ENCODE results near the gene ABCC5.

Gene ABCC5

DNA sequence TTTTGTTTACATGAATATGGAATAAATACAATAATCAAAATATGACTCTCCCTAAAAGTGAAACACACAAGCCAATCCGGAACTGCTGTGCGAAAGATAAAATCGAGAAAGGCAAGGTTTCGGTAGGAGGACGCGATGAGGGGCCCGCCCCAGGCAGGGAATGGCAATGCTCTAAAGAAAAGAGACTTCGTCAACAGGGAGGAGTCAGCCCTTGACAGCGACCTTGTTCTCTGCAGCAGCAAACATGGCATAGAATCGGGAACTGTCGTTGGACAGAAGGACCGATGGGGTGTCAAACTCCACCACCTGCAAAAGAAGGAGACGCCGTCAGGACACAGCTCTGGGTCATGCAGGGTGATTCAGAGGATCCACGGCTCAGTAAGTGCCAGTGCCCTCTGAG is 96.6 kb downstream of the ABCC5 start:
- Histone ChIP-seq H3K23ac (ENCODE audit: low read length in 2 of 2) (no peak overlapping the region), H3K27ac (ENCODE audit: low read length, poor library complexity, severe bottlenecking) (no peak overlapping the region), H3K4ac (ENCODE audit: low read depth in 1 of 2, low read length in 2 of 2) (no peak overlapping the region), H4K8ac (ENCODE audit: low read length) (no peak overlapping the region), H2AK5ac (ENCODE audit: low read length, severe bottlenecking) (no peak overlapping the region), H2BK5ac (ENCODE audit: low read depth, low read length, poor library complexity, severe bottlenecking) (no peak overlapping the region), H3K79me1 (replicated peaks; ENCODE audit: low read length, poor library complexity, severe bottlenecking) (no peaks in the 10 kb centered on the region), H3K4me2 (ENCODE audit: low read length, poor library complexity, severe bottlenecking) (no peak overlapping the region), H3K18ac (ENCODE audit: low read depth in 1 of 2, low read length in 2 of 2) (no peak overlapping the region), H3K4me3 (ENCODE audit: insufficient read depth in 1 of 2, low read depth in 1 of 2, low read length in 2 of 2) (no peak overlapping the region), H3K9me3 (ENCODE audit: control insufficient read depth, low read length) (no peaks in the 10 kb centered on the region), H3K9ac (ENCODE audit: low read length) (no peak overlapping the region), H3K14ac (ENCODE audit: low read length in 2 of 2) (no peak overlapping the region), H3K36me3 (ENCODE audit: control insufficient read depth in 1 of 2, insufficient read depth in 2 of 2, low read depth in 1 of 2, low read length in 2 of 2) (peaks cover 36 to 56% of the 10 kb centered on the region in 2 experiments), H3K27me3 (ENCODE audit: control insufficient read depth in 1 of 2, insufficient read depth in 1 of 2, low read length in 2 of 2) (no peaks in the 10 kb centered on the region), H2BK15ac (ENCODE audit: low read depth, poor library complexity, severe bottlenecking) (no peak overlapping the region), H2AFZ (ENCODE audit: low read depth, low read length) (no peak overlapping the region), H2BK12ac (ENCODE audit: low read length in 2 of 2) (no peak overlapping the region), H4K91ac (ENCODE audit: low read length) (no peak overlapping the region), H2BK120ac (ENCODE audit: low read depth, low read length) (no peak overlapping the region), H3K4me1 (ENCODE audit: control insufficient read depth, insufficient read depth, low read depth, low read length) (no peaks in the 10 kb centered on the region)
- DNase-seq, result no peak
- 97% methylated on average over 14 of the region's 15 CpGs for WGBS

DNA sequence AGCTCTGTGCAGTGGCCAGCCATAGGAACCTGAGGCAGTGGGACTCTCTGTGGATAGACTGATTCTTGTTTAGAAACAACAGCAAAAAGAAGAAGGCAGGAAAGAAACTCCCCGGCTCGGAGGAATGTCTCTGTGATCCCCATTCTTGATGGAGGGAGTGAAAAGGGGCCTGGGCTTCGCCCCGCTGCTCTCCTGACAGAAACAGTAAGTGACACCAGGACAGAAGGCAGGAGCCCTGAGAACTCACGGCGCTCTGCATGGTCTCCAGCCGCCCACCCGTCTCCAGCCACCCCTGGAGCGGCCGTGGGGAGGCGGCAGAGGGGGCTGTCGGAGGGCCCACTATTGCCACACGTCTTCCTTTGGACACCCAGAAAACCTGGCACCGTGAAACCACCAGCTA is 97.3 kb downstream of the ABCC5 start:
- Histone ChIP-seq H3K9ac (ENCODE audit: low read length) (no peak overlapping the region), H3K4ac (ENCODE audit: low read depth in 1 of 2, low read length in 2 of 2) (no peak overlapping the region), H2BK15ac (ENCODE audit: low read depth, poor library complexity, severe bottlenecking) (no peak overlapping the region), H4K91ac (ENCODE audit: low read length) (no peak overlapping the region), H3K79me1 (replicated peaks; ENCODE audit: low read length, poor library complexity, severe bottlenecking) (no peaks in the 10 kb centered on the region), H4K8ac (ENCODE audit: low read length) (no peak overlapping the region), H3K9me3 (ENCODE audit: control insufficient read depth, low read length) (no peaks in the 10 kb centered on the region), H3K14ac (ENCODE audit: low read length in 2 of 2) (no peak overlapping the region), H2BK5ac (ENCODE audit: low read depth, low read length, poor library complexity, severe bottlenecking) (no peak overlapping the region), H3K23ac (ENCODE audit: low read length in 2 of 2) (no peak overlapping the region), H2BK120ac (ENCODE audit: low read depth, low read length) (no peak overlapping the region), H3K4me2 (ENCODE audit: low read length, poor library complexity, severe bottlenecking) (no peak overlapping the region), H3K4me3 (ENCODE audit: insufficient read depth in 1 of 2, low read depth in 1 of 2, low read length in 2 of 2) (no peak overlapping the region), H3K36me3 (ENCODE audit: control insufficient read depth in 1 of 2, insufficient read depth in 2 of 2, low read depth in 1 of 2, low read length in 2 of 2) (peaks cover 34 to 55% of the 10 kb centered on the region in 2 experiments), H2AFZ (ENCODE audit: low read depth, low read length) (no peak overlapping the region), H3K18ac (ENCODE audit: low read depth in 1 of 2, low read length in 2 of 2) (no peak overlapping the region), H2AK5ac (ENCODE audit: low read length, severe bottlenecking) (no peak overlapping the region), H3K27me3 (ENCODE audit: control insufficient read depth in 1 of 2, insufficient read depth in 1 of 2, low read length in 2 of 2) (no peaks in the 10 kb centered on the region), H3K27ac (ENCODE audit: low read length, poor library complexity, severe bottlenecking) (no peak overlapping the region), H3K4me1 (ENCODE audit: control insufficient read depth, insufficient read depth, low read depth, low read length) (no peaks in the 10 kb centered on the region), H2BK12ac (ENCODE audit: low read length in 2 of 2) (no peak overlapping the region)
- WGBS, result 95% methylated on average over 13 of the region's 14 CpGs
- no peak for DNase-seq

- Histone ChIP-seq H3K4me2 (ENCODE audit: low read length, poor library complexity, severe bottlenecking) (no peak overlapping the region), H2AFZ (ENCODE audit: low read depth, low read length) (no peak overlapping the region), H3K23ac (ENCODE audit: low read length in 2 of 2) (no peak overlapping the region), H3K4ac (ENCODE audit: low read depth in 1 of 2, low read length in 2 of 2) (no peak overlapping the region), H2BK15ac (ENCODE audit: low read depth, poor library complexity, severe bottlenecking) (no peak overlapping the region), H4K8ac (ENCODE audit: low read length) (no peak overlapping the region), H2BK12ac (ENCODE audit: low read length in 2 of 2) (no peak overlapping the region), H2AK5ac (ENCODE audit: low read length, severe bottlenecking) (no peak overlapping the region), H3K14ac (ENCODE audit: low read length in 2 of 2) (no peak overlapping the region), H3K4me3 (ENCODE audit: insufficient read depth in 1 of 2, low read depth in 1 of 2, low read length in 2 of 2) (no peak overlapping the region), H4K91ac (ENCODE audit: low read length) (no peak overlapping the region), H3K36me3 (ENCODE audit: control insufficient read depth in 1 of 2, insufficient read depth in 2 of 2, low read depth in 1 of 2, low read length in 2 of 2) (peaks cover 27 to 34% of the 10 kb centered on the region in 2 experiments), H2BK120ac (ENCODE audit: low read depth, low read length) (no peak overlapping the region), H3K18ac (ENCODE audit: low read depth in 1 of 2, low read length in 2 of 2) (no peak overlapping the region), H3K79me1 (replicated peaks; ENCODE audit: low read length, poor library complexity, severe bottlenecking) (no peaks in the 10 kb centered on the region), H2BK5ac (ENCODE audit: low read depth, low read length, poor library complexity, severe bottlenecking) (no peak overlapping the region), H3K9me3 (ENCODE audit: control insufficient read depth, low read length) (no peaks in the 10 kb centered on the region), H3K4me1 (ENCODE audit: control insufficient read depth, insufficient read depth, low read depth, low read length) (no peaks in the 10 kb centered on the region), H3K27me3 (ENCODE audit: control insufficient read depth in 1 of 2, insufficient read depth in 1 of 2, low read length in 2 of 2) (no peaks in the 10 kb centered on the region), H3K27ac (ENCODE audit: low read length, poor library complexity, severe bottlenecking) (no peak overlapping the region), H3K9ac (ENCODE audit: low read length) (no peak overlapping the region)
- no peak for DNase-seq
- WGBS, result 86% methylated on average over 2 of the region's 2 CpGs
Observed at GRCh38 chr3:183918178-183918577, 99.5 kb downstream of the ABCC5 start.

- Histone ChIP-seq H3K27me3 (ENCODE audit: control insufficient read depth in 1 of 2, insufficient read depth in 1 of 2, low read length in 2 of 2) (peaks cover 0 to under 1% of the 10 kb centered on the region in 2 experiments), H2AFZ (ENCODE audit: low read depth, low read length) (no peak overlapping the region), H4K91ac (ENCODE audit: low read length) (no peak overlapping the region), H3K9ac (ENCODE audit: low read length) (no peak overlapping the region), H3K23ac (ENCODE audit: low read length in 2 of 2) (no peak overlapping the region), H3K4me1 (ENCODE audit: control insufficient read depth, insufficient read depth, low read depth, low read length) (no peaks in the 10 kb centered on the region), H3K36me3 (ENCODE audit: control insufficient read depth in 1 of 2, insufficient read depth in 2 of 2, low read depth in 1 of 2, low read length in 2 of 2) (peaks cover 26 to 31% of the 10 kb centered on the region in 2 experiments), H3K79me1 (replicated peaks; ENCODE audit: low read length, poor library complexity, severe bottlenecking) (no peaks in the 10 kb centered on the region), H3K27ac (ENCODE audit: low read length, poor library complexity, severe bottlenecking) (no peak overlapping the region), H2BK12ac (ENCODE audit: low read length in 2 of 2) (no peak overlapping the region), H4K8ac (ENCODE audit: low read length) (no peak overlapping the region), H3K14ac (ENCODE audit: low read length in 2 of 2) (no peak overlapping the region), H2BK15ac (ENCODE audit: low read depth, poor library complexity, severe bottlenecking) (no peak overlapping the region), H3K18ac (ENCODE audit: low read depth in 1 of 2, low read length in 2 of 2) (no peak overlapping the region), H3K4me3 (ENCODE audit: insufficient read depth in 1 of 2, low read depth in 1 of 2, low read length in 2 of 2) (no peak overlapping the region), H3K4ac (ENCODE audit: low read depth in 1 of 2, low read length in 2 of 2) (no peak overlapping the region), H3K9me3 (ENCODE audit: control insufficient read depth, low read length) (no peaks in the 10 kb centered on the region), H2BK5ac (ENCODE audit: low read depth, low read length, poor library complexity, severe bottlenecking) (no peak overlapping the region), H2BK120ac (ENCODE audit: low read depth, low read length) (no peak overlapping the region), H3K4me2 (ENCODE audit: low read length, poor library complexity, severe bottlenecking) (no peak overlapping the region), H2AK5ac (ENCODE audit: low read length, severe bottlenecking) (no peak overlapping the region)
- WGBS, result 92% methylated on average over 4 of the region's 4 CpGs
- DNase-seq, result no peak
Observed at GRCh38 chr3:183917776-183918175, 99.9 kb downstream of the ABCC5 start.
